ENCODE data around the gene PTX3.

The PTX3 gene

DNA sequence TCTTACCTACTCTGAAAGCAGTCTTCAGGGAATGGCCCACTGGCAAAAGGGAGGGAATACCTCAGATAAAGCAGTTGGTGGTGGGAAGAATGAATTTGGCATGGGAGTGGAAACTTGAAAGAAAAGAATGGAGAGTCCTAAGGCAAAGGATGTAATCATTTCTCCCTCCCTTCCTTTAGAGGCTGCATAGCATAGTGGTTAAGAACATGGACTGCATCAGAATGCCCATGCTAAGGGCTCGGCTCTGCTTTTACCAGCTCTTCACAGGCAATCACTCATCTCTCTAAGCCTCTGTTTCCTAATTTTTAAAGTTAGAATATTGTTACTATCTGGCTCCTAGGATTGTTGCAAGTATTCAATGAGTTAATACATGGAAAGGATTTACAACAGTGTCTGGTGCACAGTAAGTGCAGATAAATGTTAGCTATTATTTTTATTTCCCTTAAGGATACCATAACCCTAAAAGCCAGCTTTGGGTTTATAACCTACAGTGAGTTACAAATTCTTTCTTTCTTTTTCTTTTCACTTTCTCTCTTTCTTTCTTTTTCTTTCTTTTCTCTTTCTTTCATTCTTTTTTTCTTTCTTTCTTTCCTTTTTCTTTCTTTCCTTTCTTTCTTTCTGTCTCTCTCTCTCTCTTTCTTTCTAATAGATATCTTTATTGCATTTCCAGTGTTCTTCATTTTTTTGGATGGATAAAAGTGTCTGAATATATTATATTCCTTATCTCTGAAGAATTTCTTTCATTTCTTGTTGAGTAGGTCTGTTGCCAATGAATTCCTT lies 43.0 kb downstream of the PTX3 start:
- DNase-seq = no peak

DNA sequence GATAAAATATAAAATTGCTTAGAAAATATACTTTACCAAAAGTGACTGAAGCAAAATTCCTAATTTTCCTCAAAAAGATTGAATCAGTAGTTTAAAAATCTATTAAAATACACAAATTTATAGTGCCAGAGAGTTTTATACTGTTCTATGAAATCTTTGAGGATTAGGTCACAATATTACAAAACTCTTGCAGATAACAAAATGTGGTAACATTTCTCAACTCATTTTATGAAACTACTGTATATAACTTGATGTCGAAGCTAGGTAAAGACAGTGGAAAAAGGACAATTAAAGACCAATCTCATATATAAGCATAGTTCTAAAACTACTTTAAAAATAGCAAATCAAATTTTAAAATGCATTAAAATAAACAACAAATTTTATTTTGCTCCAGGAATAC lies 50.7 kb downstream of the PTX3 start:
- DNase-seq = no peak

DNA sequence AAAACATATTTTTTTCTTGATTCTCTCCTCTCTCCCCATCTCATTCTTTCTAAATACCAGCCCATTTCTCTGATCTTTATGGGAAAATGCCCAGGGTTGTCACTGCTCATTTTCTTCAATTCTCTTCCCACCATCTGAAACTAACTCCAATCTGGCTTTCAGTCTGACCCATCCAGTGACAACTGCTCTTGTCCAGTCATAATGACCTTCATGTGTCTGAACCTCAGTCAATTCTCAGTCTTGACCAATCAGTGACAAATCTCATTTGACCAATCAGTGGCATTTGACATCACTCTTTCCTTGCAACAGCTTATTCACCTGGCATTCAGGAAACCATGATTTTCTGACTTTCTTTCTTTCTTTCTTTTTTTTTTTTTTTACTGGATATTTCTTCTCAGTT lies 51.5 kb downstream of the PTX3 start:
- no peak for DNase-seq

DNA sequence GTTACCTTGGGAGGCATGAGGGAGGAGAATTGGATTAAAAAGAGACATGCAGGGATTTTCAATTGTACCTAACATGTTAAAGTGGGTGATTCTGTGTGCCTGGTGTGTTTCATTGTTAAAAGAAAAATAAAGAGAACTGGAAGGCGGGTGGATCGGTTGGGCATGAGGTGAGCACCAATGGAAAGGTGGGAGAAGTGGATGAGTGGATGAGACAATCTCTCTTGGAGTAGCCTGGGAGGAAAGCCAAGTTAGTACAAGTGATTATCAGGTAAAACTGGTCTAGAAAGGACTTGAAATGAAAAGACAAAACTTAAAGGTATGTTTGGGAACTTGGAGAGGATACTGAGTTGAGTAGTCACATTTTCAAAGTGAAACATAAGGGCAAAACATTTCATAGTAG lies 54.5 kb downstream of the PTX3 start:
- DNase-seq = no peak

Measured in CD4-positive, alpha-beta T cell treated with Interleukin-4 for 4 hours (primary cell).